Spinal cord (tissue), 4 donors: ENCODE measurements around the gene RRP7A. TPM values are rescaled to one million over a fixed set of nuclear protein-coding genes. Genes with fewer than 3 reads are reported as not detected.
A peak's percentile ranks its signal among the peaks of the same experiment; 100 is the strongest.

Source experiments
- polyA plus RNA-seq, 2 donors: library from polyadenylated mRNA; unstranded; fragments of 120-200 nt; gene quantifications; one replicate each; pipeline ENCODE4 v1.2.1, GENCODE V29; 2013; ENCODE audit not compliant: insufficient read length in 2 of 2
- small RNA-seq: library from RNA; depleted of rRNA; stranded (forward); fragments of <200 nt; gene quantifications from one replicate; pipeline ENCODE3, GENCODE V24; 2014; ENCODE audit warnings: low replicate concordance
- total RNA-seq, 2 donors: library from RNA; depleted of rRNA in 1 of 2; stranded (reverse); fragments of 120-200 nt in 1 of 2; fragments of >200 nt in 1 of 2; gene quantifications; one replicate each; pipeline versions ENCODE4 v1.2.3 to v1.2.4, GENCODE V29; 2013 to 2014

Gene RRP7A
- total and polyA plus RNA-seq, 4 donors: 15.7 to 46.4 (median 32.7) TPM

Small RNA genes lying within 50 kb of the gene (small RNA-seq; reads per million reads assigned to genes)
- gene RN7SKP80: 0.65 reads per million, percentile 66 among the genes with 10 or more reads in this experiment
- gene RNU6-513P: not detected

Other genes with a start within 250 kb of the RRP7A start
- gene TCF20, start 249.1 kb downstream of the RRP7A start, total RNA-seq: 10 to 100 TPM; 30.3 to 32.0 TPM
- gene TCF20, start 249.1 kb downstream of the RRP7A start, polyA plus RNA-seq: 10 to 100 TPM; 25.3 to 28.8 TPM
- 1 to 10 TPM; 1.2 to 1.5 TPM for gene NFAM1, start 87.4 kb downstream of the RRP7A start, total RNA-seq
- gene NFAM1, start 87.4 kb downstream of the RRP7A start, polyA plus RNA-seq: 1 to 10 TPM; 2.2 to 2.5 TPM
- gene SERHL2, start 34.2 kb upstream of the RRP7A start, total RNA-seq: 1 to 10 TPM; 2.7 to 4.7 TPM
- 10 to 100 TPM in 1 of 2 donors, 1 to 10 TPM in 1; 4.3 to 12.3 TPM for gene SERHL2, start 34.2 kb upstream of the RRP7A start, polyA plus RNA-seq
- 10 to 100 TPM; 29.2 to 55.0 TPM for gene POLDIP3, start 95.1 kb upstream of the RRP7A start, total RNA-seq
- 10 to 100 TPM; 90.8 to 92.6 TPM for gene POLDIP3, start 95.1 kb upstream of the RRP7A start, polyA plus RNA-seq
- under 1 TPM in 1 of 2 donors, not detected in 1; 0.39 TPM for gene ATP5MGL, start 120.8 kb upstream of the RRP7A start, total RNA-seq
- under 1 TPM in 1 of 2 donors, not detected in 1; 0.32 TPM for gene ATP5MGL, start 120.8 kb upstream of the RRP7A start, polyA plus RNA-seq
- gene CYB5R3, start 129.6 kb upstream of the RRP7A start, total RNA-seq: 10 to 100 TPM; 30.1 to 83.7 TPM
- 100 to 1,000 TPM; 172 to 184 TPM for gene CYB5R3, start 129.6 kb upstream of the RRP7A start, polyA plus RNA-seq
- gene A4GALT, start 201.1 kb upstream of the RRP7A start, total RNA-seq: 10 to 100 TPM in 1 of 2 donors, 1 to 10 TPM in 1; 5.0 to 14.6 TPM
- gene A4GALT, start 201.1 kb upstream of the RRP7A start, polyA plus RNA-seq: 1 to 10 TPM; 4.5 to 8.1 TPM